Uterus (tissue), 4 donors: Measurements from ENCODE around the gene RORB. TPM values are rescaled to one million over a fixed set of nuclear protein-coding genes. Genes with fewer than 3 reads are reported as not detected.

Experiments used
- DNase-seq, 2 donors: peaks; one replicate each; pipeline ENCODE4 v3.0.0-alpha.2; 2019 to 2020
- H3K27ac ChIP-seq, 2 donors: fragments of 200-600 bp; sonication (generic); 1 replicate in 1 of 2; 2 replicates in 1 of 2; pipeline ENCODE4 v1.5.1; 2016 to 2018
- H3K27me3 ChIP-seq, 2 donors: fragments of 200-600 bp; sonication (generic); one replicate each; pipeline ENCODE4 v1.5.1; 2018 to 2019; ENCODE audit warnings: control low read depth in 1 of 2
- H3K36me3 ChIP-seq, 2 donors: fragments of 200-600 bp; sonication (generic); one replicate each; pipeline ENCODE4 v1.5.1; 2019; ENCODE audit warnings: control low read depth in 1 of 2
- H3K4me1 ChIP-seq, 2 donors: fragments of 200-600 bp; sonication (generic); one replicate each; pipeline ENCODE4 v1.5.1; 2018 to 2019; ENCODE audit warnings: control low read depth in 1 of 2
- H3K4me3 ChIP-seq, 2 donors: fragments of 200-600 bp; sonication (generic); 1 replicate in 1 of 2; 2 replicates in 1 of 2; pipeline ENCODE4 v1.5.1; 2018 to 2019; ENCODE audit warnings: mild to moderate bottlenecking in 1 of 2
- H3K9me3 ChIP-seq, 2 donors: fragments of 200-600 bp; sonication (generic); one replicate each; pipeline ENCODE4 v1.5.1; 2019; ENCODE audit warnings: control low read depth in 1 of 2
- CTCF ChIP-seq, 4 experiments: fragments of 200-600 bp in 2 of 4; fragments of 450-650 bp in 2 of 4; sonication (generic) in 2 of 4; IDR thresholded peaks; one replicate each; pipeline ENCODE4 v1.5.1; 2016 to 2019; ENCODE audit warnings: antibody characterized with exemption in 4 of 4, mild to moderate bottlenecking in 2 of 4, moderate library complexity in 1 of 4
- POLR2A ChIP-seq, 2 donors: fragments of 450-650 bp; IDR thresholded peaks; one replicate each; pipeline ENCODE4 v1.6.1; 2016; ENCODE audit warnings: antibody characterized with exemption in 2 of 2, mild to moderate bottlenecking in 1 of 2, moderate library complexity in 1 of 2
- intact Hi-C: fragments of 100-400 bp; cut with DNase I; formaldehyde crosslinking; loops from one replicate; pipeline ENCODE4 v1.15.1; 2023; ENCODE audit warnings: low total_unique reads
- total RNA-seq, 4 donors: library from RNA; depleted of rRNA in 3 of 4; stranded (reverse); fragments of >200 nt in 3 of 4; gene quantifications; one replicate each; pipeline versions ENCODE4 v1.1.0 to v1.2.4, GENCODE V29; 2014 to 2023
- donor health status: DM: yes; HTN: yes; CAD: no.

Gene RORB
- total RNA-seq, 4 donors from 2014 or later: under 0.01 to 32.1 (median 0.64) TPM

GRCh38 chr9:74496406-74496805 lies 729 bp upstream of the RORB start:
- intact Hi-C loops: no loop called here
- Histone ChIP-seq H3K4me1 (peaks cover 0 to 9% of the 10 kb centered on the region in 2 donors), H3K4me3 (peak overlapping the region; percentile 36 to 47), H3K36me3 (no peaks in the 10 kb centered on the region), H3K9me3 (no peaks in the 10 kb centered on the region), H3K27ac (no peak overlapping the region), H3K27me3 (no peaks in the 10 kb centered on the region)
- DNase-seq: no peak
- no peak for TF ChIP-seq CTCF (IDR thresholded peaks at IDR 0.05)
- TF ChIP-seq POLR2A (IDR thresholded peaks at IDR 0.05): no peak

GRCh38 chr9:74497748-74498620 lies 849 bp downstream of the RORB start:
- Histone ChIP-seq H3K27ac (no peak overlapping the region), H3K27me3 (no peaks in the 10 kb centered on the region), H3K4me3 (peak overlapping the region; percentile 36 to 47)

GRCh38 chr9:74498621-74499095 lies 1.5 kb downstream of the RORB start:
- no peak for TF ChIP-seq CTCF (IDR thresholded peaks at IDR 0.05)
- Histone ChIP-seq H3K4me1 (peaks cover 0 to 9% of the 10 kb centered on the region in 2 donors), H3K36me3 (no peaks in the 10 kb centered on the region), H3K27me3 (no peaks in the 10 kb centered on the region), H3K9me3 (no peaks in the 10 kb centered on the region), H3K27ac (no peak overlapping the region), H3K4me3 (peak overlapping the region; percentile 36 to 47)
- DNase-seq: no peak
- intact Hi-C loops: no loop called here

More at GRCh38 chr9:74497748-74498620, 849 bp downstream of the RORB start:
- intact Hi-C loops: no loop called here
- no peaks in the 10 kb centered on the region for H3K9me3 ChIP-seq
- DNase-seq: no peak
- no peaks in the 10 kb centered on the region for H3K36me3 ChIP-seq
- TF ChIP-seq POLR2A (IDR thresholded peaks at IDR 0.05) (no peak), CTCF (IDR thresholded peaks at IDR 0.05) (no peak)
- peaks cover 0 to 9% of the 10 kb centered on the region in 2 donors for H3K4me1 ChIP-seq

GRCh38 chr9:74499111-74499601 lies 2.0 kb downstream of the RORB start:
- intact Hi-C loops: no loop called here
- no peak for DNase-seq
- no peak for TF ChIP-seq CTCF (IDR thresholded peaks at IDR 0.05)

More at GRCh38 chr9:74499111-74499601, 2.0 kb downstream of the RORB start:
- Histone ChIP-seq H3K27ac (no peak overlapping the region), H3K9me3 (no peaks in the 10 kb centered on the region), H3K4me3 (peak overlapping the region; percentile 12 to 36), H3K4me1 (peaks cover 0 to 9% of the 10 kb centered on the region in 2 donors), H3K36me3 (no peaks in the 10 kb centered on the region), H3K27me3 (no peaks in the 10 kb centered on the region)
